ENCODE data around the gene KIF18B. TPM values are rescaled to one million over a fixed set of nuclear protein-coding genes. Genes with fewer than 3 reads are reported as not detected.

Gene KIF18B
- total and polyA plus RNA-seq, 2 donors from 2014 or later = 0.44 TPM; not detected in 1

GRCh38 chr17:44969144-44969780, 21.7 kb upstream of the KIF18B start:
- H3K4me1 ChIP-seq (ENCODE audit: control insufficient read depth in 2 of 3, insufficient read depth in 2 of 3, low read depth in 1 of 3, low read length in 3 of 3) = peaks cover 0 to 8% (median 0%) of the 10 kb centered on the region in 3 donors
- intact Hi-C loops (cut with DNase I) = no loop called here
- H3K27me3 ChIP-seq (ENCODE audit: control insufficient read depth, insufficient read depth, low read length) = peaks cover 17% of the 10 kb centered on the region
- TF ChIP-seq, protein P1, sequence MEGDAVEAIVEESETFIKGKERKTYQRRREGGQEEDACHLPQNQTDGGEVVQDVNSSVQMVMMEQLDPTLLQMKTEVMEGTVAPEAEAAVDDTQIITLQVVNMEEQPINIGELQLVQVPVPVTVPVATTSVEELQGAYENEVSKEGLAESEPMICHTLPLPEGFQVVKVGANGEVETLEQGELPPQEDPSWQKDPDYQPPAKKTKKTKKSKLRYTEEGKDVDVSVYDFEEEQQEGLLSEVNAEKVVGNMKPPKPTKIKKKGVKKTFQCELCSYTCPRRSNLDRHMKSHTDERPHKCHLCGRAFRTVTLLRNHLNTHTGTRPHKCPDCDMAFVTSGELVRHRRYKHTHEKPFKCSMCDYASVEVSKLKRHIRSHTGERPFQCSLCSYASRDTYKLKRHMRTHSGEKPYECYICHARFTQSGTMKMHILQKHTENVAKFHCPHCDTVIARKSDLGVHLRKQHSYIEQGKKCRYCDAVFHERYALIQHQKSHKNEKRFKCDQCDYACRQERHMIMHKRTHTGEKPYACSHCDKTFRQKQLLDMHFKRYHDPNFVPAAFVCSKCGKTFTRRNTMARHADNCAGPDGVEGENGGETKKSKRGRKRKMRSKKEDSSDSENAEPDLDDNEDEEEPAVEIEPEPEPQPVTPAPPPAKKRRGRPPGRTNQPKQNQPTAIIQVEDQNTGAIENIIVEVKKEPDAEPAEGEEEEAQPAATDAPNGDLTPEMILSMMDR (IDR thresholded peaks at IDR 0.05; ENCODE audit: borderline replicate concordance, extremely low read depth, insufficient read depth) = no peak
- no peak for DNase-seq
- no peak overlapping the region for H3K27ac ChIP-seq (ENCODE audit: low read depth in 2 of 2, low read length in 2 of 2)
- no peaks in the 10 kb centered on the region for H3K9me3 ChIP-seq (ENCODE audit: control insufficient read depth in 2 of 3, insufficient read depth in 1 of 3, low read length in 3 of 3)
- H3K36me3 ChIP-seq (ENCODE audit: control insufficient read depth in 2 of 3, insufficient read depth in 3 of 3, low read length in 3 of 3) = no peaks in the 10 kb centered on the region
- no peak for FAIRE-seq
- H3K4me3 ChIP-seq (ENCODE audit: low read length in 3 of 3) = no peak overlapping the region
- no peak overlapping the region for H3K9ac ChIP-seq (ENCODE audit: low read length in 3 of 3)

- TF ChIP-seq, protein P1 (IDR thresholded peaks at IDR 0.05; ENCODE audit: borderline replicate concordance, extremely low read depth, insufficient read depth) = no peak
- peaks cover 17% of the 10 kb centered on the region for H3K27me3 ChIP-seq (ENCODE audit: control insufficient read depth, insufficient read depth, low read length)
- H3K9me3 ChIP-seq (ENCODE audit: control insufficient read depth in 2 of 3, insufficient read depth in 1 of 3, low read length in 3 of 3) = no peaks in the 10 kb centered on the region
- peak within 1 kb of the TSS in 2 of 3 donors; percentile 48 to 52 for H3K4me3 ChIP-seq (ENCODE audit: low read length in 3 of 3)
- H3K9ac ChIP-seq (ENCODE audit: low read length in 3 of 3) = no peak within 1 kb of the TSS
- no peaks in the 10 kb centered on the region for H3K36me3 ChIP-seq (ENCODE audit: control insufficient read depth in 2 of 3, insufficient read depth in 3 of 3, low read length in 3 of 3)
- DNase-seq (peak; percentile 94 to 98 (median 96)), FAIRE-seq (no peak)
- H3K4me1 ChIP-seq (ENCODE audit: control insufficient read depth in 2 of 3, insufficient read depth in 2 of 3, low read depth in 1 of 3, low read length in 3 of 3) = peaks cover 0 to 8% (median 0%) of the 10 kb centered on the region in 3 donors
- intact Hi-C loops (cut with DNase I) = no loop called here
- no peak within 1 kb of the TSS for H3K27ac ChIP-seq (ENCODE audit: low read depth in 2 of 2, low read length in 2 of 2)
These were observed 20.9 kb upstream of the KIF18B start, which contains the start of gene C1QL1 for GRCh38 chr17:44968225-44969143. C1QL1 (minus strand) TSS chr17:44968303; CDS start chr17:44968048, 255 bp downstream.

DNA sequence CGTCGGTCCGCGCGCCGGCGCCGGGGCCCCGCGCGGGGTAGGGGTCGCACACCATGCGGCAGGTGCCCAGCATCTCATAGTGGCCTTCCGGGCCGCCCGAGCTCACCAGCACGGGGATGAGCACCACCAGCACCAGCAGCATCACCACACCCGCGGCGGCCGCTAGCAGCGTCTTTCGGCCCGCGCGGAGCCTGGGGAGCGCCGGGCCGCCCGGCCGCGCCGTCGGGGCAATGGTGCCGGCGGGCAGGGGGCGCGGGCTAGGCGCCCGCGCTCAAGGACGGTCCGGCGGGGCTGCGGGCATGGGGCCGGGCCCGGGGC, 20.3 kb upstream of the KIF18B start:
- FAIRE-seq (no peak), DNase-seq (no peak)
- Histone ChIP-seq H3K36me3 (ENCODE audit: control insufficient read depth in 2 of 3, insufficient read depth in 3 of 3, low read length in 3 of 3) (no peaks in the 10 kb centered on the region), H3K27me3 (ENCODE audit: control insufficient read depth, insufficient read depth, low read length) (peaks cover 17% of the 10 kb centered on the region), H3K27ac (ENCODE audit: low read depth in 2 of 2, low read length in 2 of 2) (no peak overlapping the region), H3K9me3 (ENCODE audit: control insufficient read depth in 2 of 3, insufficient read depth in 1 of 3, low read length in 3 of 3) (no peaks in the 10 kb centered on the region), H3K4me3 (ENCODE audit: low read length in 3 of 3) (no peak overlapping the region), H3K4me1 (ENCODE audit: control insufficient read depth in 2 of 3, insufficient read depth in 2 of 3, low read depth in 1 of 3, low read length in 3 of 3) (peaks cover 0 to 8% (median 0%) of the 10 kb centered on the region in 3 donors), H3K9ac (ENCODE audit: low read length in 3 of 3) (no peak overlapping the region)
- intact Hi-C loops (cut with DNase I) = no loop called here
- TF ChIP-seq, protein P1 (IDR thresholded peaks at IDR 0.05; ENCODE audit: borderline replicate concordance, extremely low read depth, insufficient read depth) = no peak
